Pancreas (tissue), 10 donors: Measurements from ENCODE around the gene KLF6. TPM values are rescaled to one million over a fixed set of nuclear protein-coding genes. Genes with fewer than 3 reads are reported as not detected.

Experiments used
- ATAC-seq, 4 donors: fragments of 200-7000 bp; cut with Tn5 transposase; one replicate each; pipeline versions ENCODE4 v1.8.0 to v1.9.1; 2020; ENCODE audit warnings: mild to moderate bottlenecking in 4 of 4, moderate library complexity in 4 of 4
- DNase-seq, 6 donors: peaks; one replicate each; pipeline ENCODE4 v3.0.0-alpha.2; 2020
- FAIRE-seq: peaks from 2 replicates; lab custom pipeline; 2012; peaks lifted over from hg19 to GRCh38; lab: Jason Lieb, UNC
- H3K27ac ChIP-seq, 4 donors: fragments of 200-600 bp; sonication (generic); 1 replicate in 3 of 4; 2 replicates in 1 of 4; pipeline versions ENCODE4 v1.5.0 to v1.8.0; 2020
- H3K27me3 ChIP-seq, 4 donors: fragments of 200-600 bp; one replicate each; pipeline ENCODE4 v1.8.0; 2021
- H3K36me3 ChIP-seq, 3 donors: fragments of 200-600 bp; sonication (generic) in 1 of 3; one replicate each; pipeline versions ENCODE4 v1.5.0 to v1.8.0; 2020 to 2021
- H3K4me1 ChIP-seq, 3 donors: fragments of 200-600 bp; one replicate each; pipeline ENCODE4 v1.8.0; 2021
- H3K4me3 ChIP-seq, 4 donors: fragments of 200-600 bp; sonication (generic) in 2 of 4; one replicate each; pipeline versions ENCODE4 v1.5.0 to v1.8.0; 2020 to 2021
- H3K9me3 ChIP-seq, 4 donors: fragments of 200-600 bp; one replicate each; pipeline ENCODE4 v1.8.0; 2021
- CTCF ChIP-seq, 4 donors: fragments of 200-600 bp; sonication (generic) in 3 of 4; IDR thresholded peaks; one replicate each; pipeline versions ENCODE4 v1.5.0 to v1.8.0; 2021; ENCODE audit warnings: antibody characterized with exemption in 4 of 4
- WGBS, 2 donors: extraction: QIAGEN DNeasy Blood & Tissue Kit; methylation state at CpG; one replicate each; pipeline ENCODE4 v1.1.7; 2013; 5-methylcytosine and 5-hydroxymethylcytosine counted together
- intact Hi-C, 3 donors: fragments of 100-400 bp; cut with DNase I; formaldehyde crosslinking; loops; one replicate each; pipeline versions ENCODE4 v1.11.1 to v1.14.2; 2022
- polyA plus RNA-seq, 2 donors: library from polyadenylated mRNA; stranded (reverse); fragments of 200-250 nt; gene quantifications; one replicate each; pipeline ENCODE4 v1.2.3, GENCODE V29; 2013
- total RNA-seq, 6 donors: library from RNA; stranded (reverse); fragmentation: NEBNext Ultra II Directional in 4 of 6; extraction: Animal tissue kit (Norgen Biotek cat#: 25700) in 4 of 6; gene quantifications; one replicate each; pipeline versions ENCODE4 v1.2.1 to v1.2.4, GENCODE V29; 2021 to 2023
- donor health status: healthy with polysubstance abuse.
- donor health status: DM: no; HTN: no; CAD: no; lungs with moderate emphysema.
- donor health status: DM: no; HTN: no; CAD: no.
- donor health status: control.
- donor health status: control.
- donor health status: Bipolar disorder and iron deficiency.
- donor health status: DM: yes; HTN: yes; CAD: no.
- donor health status: DM: no; HTN: no; CAD: no.
- donor health status: DM: no; HTN: no; CAD: no.
- donor health status: DM: yes; HTN: yes; CAD: no.

Gene KLF6
- total and polyA plus RNA-seq, 8 donors: 29.0 to 157 (median 57.9) TPM

DNA sequence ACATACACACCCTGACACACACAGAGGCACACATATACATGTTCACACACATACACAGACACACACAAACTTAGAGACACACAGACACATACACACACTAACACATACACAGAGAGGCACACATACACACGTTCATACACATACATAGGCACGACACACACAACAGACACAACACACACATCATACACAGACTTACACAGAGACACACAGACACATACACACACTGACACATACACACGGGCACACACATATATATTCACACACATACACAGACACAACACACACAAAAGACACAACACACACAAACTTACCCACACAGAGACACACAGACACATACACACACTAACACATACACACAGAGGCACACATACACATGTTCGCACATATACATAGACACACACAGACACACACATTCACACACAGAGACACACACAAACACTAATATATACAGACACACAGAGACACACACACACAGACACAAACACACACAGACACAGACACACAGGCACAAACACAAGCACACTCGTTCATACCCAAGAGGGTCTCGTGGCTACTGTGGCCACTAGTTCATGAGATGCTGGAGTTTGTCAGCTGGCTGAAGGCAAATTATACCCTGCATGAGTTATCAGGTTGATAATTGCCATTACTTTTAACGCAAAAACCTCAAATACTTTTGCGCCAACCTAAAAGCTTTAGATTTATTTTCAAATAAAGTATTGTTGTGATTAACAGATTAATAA, 17.7 kb upstream of the KLF6 start:
- Histone ChIP-seq H3K4me3 (no peak overlapping the region), H3K36me3 (no peaks in the 10 kb centered on the region), H3K9me3 (no peaks in the 10 kb centered on the region), H3K4me1 (peaks cover 13 to 47% (median 24%) of the 10 kb centered on the region in 3 donors), H3K27ac (peak overlapping the region in 3 of 4 donors; percentile 25 to 96 (median 84)), H3K27me3 (no peaks in the 10 kb centered on the region)
- FAIRE-seq (no peak), DNase-seq (no peak), ATAC-seq (peak; percentile 8 to 27 (median 13))
- no peak for TF ChIP-seq CTCF (IDR thresholded peaks at IDR 0.05)
- WGBS, 2 donors: 53 to 61% methylated on average over 8 of the region's 8 CpGs
- intact Hi-C loops: no loop called here

DNA sequence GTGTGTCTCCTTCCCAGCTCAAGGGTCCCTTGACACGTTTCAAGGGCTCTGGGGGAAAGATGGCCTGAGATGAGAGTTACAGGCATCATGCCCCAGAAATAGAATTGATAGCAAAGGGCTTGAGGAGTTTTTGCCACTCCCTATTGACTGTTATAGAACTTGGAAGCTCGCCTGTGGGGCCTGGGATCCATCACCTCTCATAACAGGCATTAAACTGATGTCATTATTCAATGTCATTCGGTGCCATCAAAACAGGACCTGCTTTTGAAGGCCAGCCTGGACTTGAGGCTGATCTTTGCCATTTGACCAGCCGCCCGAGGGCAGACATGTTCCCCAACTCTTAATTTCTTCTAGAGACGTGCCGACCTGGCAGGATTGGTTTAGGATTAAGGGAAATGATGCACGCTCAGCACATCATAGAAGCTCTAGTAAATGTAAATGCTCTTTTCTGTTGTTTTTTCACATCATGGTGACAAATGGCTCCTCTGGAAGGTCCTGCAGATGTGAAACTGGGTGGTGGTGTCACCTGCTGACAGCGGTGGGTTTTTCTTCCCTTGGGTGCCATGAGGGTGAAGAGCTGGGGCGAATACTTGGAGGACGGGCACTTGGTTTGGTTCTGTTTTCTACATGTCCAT, 16.7 kb upstream of the KLF6 start:
- FAIRE-seq (no peak), DNase-seq (no peak), ATAC-seq (no peak)
- WGBS, 2 donors: 96 to 98% methylated on average over 11 of the region's 11 CpGs
- Histone ChIP-seq H3K4me3 (no peak overlapping the region), H3K4me1 (peaks cover 7 to 40% (median 23%) of the 10 kb centered on the region in 3 donors), H3K9me3 (no peaks in the 10 kb centered on the region), H3K27ac (no peak overlapping the region), H3K27me3 (no peaks in the 10 kb centered on the region), H3K36me3 (no peaks in the 10 kb centered on the region)
- intact Hi-C loops: no loop called here
- TF ChIP-seq CTCF (IDR thresholded peaks at IDR 0.05): no peak

DNA sequence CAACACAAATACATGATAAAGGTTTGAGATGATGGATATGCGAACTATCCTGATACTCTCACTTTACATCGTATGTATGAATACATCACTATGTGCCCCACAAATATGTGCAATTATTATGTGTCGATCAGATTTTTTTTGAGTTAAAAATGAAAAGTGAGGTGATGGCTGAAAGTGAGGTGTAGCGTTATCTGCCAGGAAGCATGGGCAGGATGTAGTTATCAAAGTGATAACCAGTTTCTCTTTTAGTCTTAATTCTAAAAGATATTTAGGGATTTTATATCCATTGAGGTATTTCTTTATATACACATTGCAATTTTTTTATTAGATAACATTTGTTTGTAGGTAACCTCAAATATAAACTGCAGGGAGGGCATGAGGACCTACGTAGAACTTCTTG, 15.6 kb upstream of the KLF6 start:
- 92 to 95% methylated on average over 5 of the region's 5 CpGs for WGBS, 2 donors
- peaks cover 0 to 29% (median 20%) of the 10 kb centered on the region in 3 donors for H3K4me1 ChIP-seq
- no peak for FAIRE-seq
- intact Hi-C loops: no loop called here
- no peaks in the 10 kb centered on the region for H3K36me3 ChIP-seq
- H3K27ac ChIP-seq: no peak overlapping the region
- no peak for TF ChIP-seq CTCF (IDR thresholded peaks at IDR 0.05)
- no peak for DNase-seq
- H3K4me3 ChIP-seq: no peak overlapping the region
- no peaks in the 10 kb centered on the region for H3K27me3 ChIP-seq
- no peaks in the 10 kb centered on the region for H3K9me3 ChIP-seq
- no peak for ATAC-seq

DNA sequence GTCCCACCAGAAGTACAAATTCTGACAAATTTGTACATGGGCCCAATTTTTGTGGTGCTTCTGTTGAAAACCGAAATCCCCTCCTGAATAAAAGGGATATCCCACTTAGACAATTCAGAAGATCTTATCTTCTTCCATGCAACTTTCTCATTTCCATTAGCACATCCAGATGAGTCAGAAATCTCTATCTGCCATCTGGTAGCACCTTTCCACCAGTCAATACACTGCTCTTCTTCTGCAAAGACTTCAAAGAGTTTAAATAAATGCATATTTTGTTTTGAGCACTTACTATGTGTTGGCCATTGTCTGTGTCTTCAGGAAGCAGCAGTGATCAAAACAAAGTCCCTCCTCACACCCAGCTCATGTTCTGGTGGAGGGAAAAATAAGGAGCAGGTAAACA, 12.7 kb upstream of the KLF6 start:
- no peak for FAIRE-seq

More for the DNA sequence above, 12.7 kb upstream of the KLF6 start:
- Histone ChIP-seq H3K27ac (no peak overlapping the region), H3K27me3 (no peaks in the 10 kb centered on the region), H3K4me1 (peaks cover 0 to 4% (median 0%) of the 10 kb centered on the region in 3 donors), H3K4me3 (no peak overlapping the region), H3K9me3 (no peaks in the 10 kb centered on the region), H3K36me3 (no peaks in the 10 kb centered on the region)
- 0 to 73% methylated on average over 1 of the region's 1 CpG for WGBS, 2 donors
- intact Hi-C loops: no loop called here
- DNase-seq: no peak
- no peak for TF ChIP-seq CTCF (IDR thresholded peaks at IDR 0.05)
- ATAC-seq: no peak
